GM18951 (cell line): ENCODE results near the gene MEGF6.

Source experiments
- POLR2A ChIP-seq: IDR thresholded peaks from 4 replicates; pipeline ENCODE4 v1.6.1; 2011; ENCODE audit warnings: mild to moderate bottlenecking; ENCODE audit not compliant: insufficient read length, insufficient read depth; ENCODE audit errors: extremely low read depth
- in situ Hi-C: fragments of 300-500 bp; cut with MboI; formaldehyde crosslinking; loops from one replicate; pipeline ENCODE4 v1.12.0; 2022; ENCODE audit warnings: low sequenced_read_pairs, mixed read lengths, inconsistent platforms; ENCODE audit not compliant: unreplicated experiment

MEGF6 gene

GRCh38 chr1:3504151-3504821 lies 107.0 kb downstream of the MEGF6 start:
- TF ChIP-seq POLR2A: no peak
- in situ Hi-C loops: no loop called here

- in situ Hi-C loops: no loop called here
- TF ChIP-seq POLR2A: no peak
These were observed 107.8 kb downstream of the MEGF6 start for GRCh38 chr1:3503525-3503886.

- in situ Hi-C loops: no loop called here
- TF ChIP-seq POLR2A: no peak
These were observed 108.4 kb downstream of the MEGF6 start for GRCh38 chr1:3502641-3503524.

- no peak for TF ChIP-seq POLR2A
- in situ Hi-C loops: no loop called here
These were observed 109.3 kb downstream of the MEGF6 start for GRCh38 chr1:3501856-3502640.

GRCh38 chr1:3501437-3501836 lies 109.9 kb downstream of the MEGF6 start:
- TF ChIP-seq POLR2A: no peak
- in situ Hi-C loops: no loop called here

GRCh38 chr1:3500265-3500835 lies 111.0 kb downstream of the MEGF6 start:
- no peak for TF ChIP-seq POLR2A
- in situ Hi-C loops: no loop called here

- no peak for TF ChIP-seq POLR2A
- in situ Hi-C loops: no loop called here
These were observed 111.7 kb downstream of the MEGF6 start for GRCh38 chr1:3499611-3500010.

- no peak for TF ChIP-seq POLR2A
- in situ Hi-C loops: no loop called here
These were observed 112.3 kb downstream of the MEGF6 start for GRCh38 chr1:3498986-3499385.

- in situ Hi-C loops: no loop called here
- no peak for TF ChIP-seq POLR2A
These were observed 112.9 kb downstream of the MEGF6 start for GRCh38 chr1:3498246-3498930.

GRCh38 chr1:3497521-3497920 lies 113.8 kb downstream of the MEGF6 start:
- TF ChIP-seq POLR2A: no peak
- in situ Hi-C loops: no loop called here

- in situ Hi-C loops: no loop called here
- TF ChIP-seq POLR2A: no peak
These were observed 114.4 kb downstream of the MEGF6 start for GRCh38 chr1:3496916-3497315.
